Hepatic stellate cell (primary cell): Measurements from ENCODE around the gene PTPRD.

Source experiments
- DNase-seq: peaks from one replicate; pipeline ENCODE4 v3.0.0; 2011; ENCODE audit warnings: low spot score

PTPRD gene

GRCh38 chr9:8769153-8769552, 1843.6 kb downstream of the PTPRD start:
- no peak for DNase-seq

GRCh38 chr9:8766096-8766495, 1846.7 kb downstream of the PTPRD start:
- no peak for DNase-seq

- no peak for DNase-seq
Measured at GRCh38 chr9:8764051-8764450, 1848.8 kb downstream of the PTPRD start.

GRCh38 chr9:8762479-8763085, 1850.2 kb downstream of the PTPRD start:
- DNase-seq: no peak

GRCh38 chr9:8760000-8760767, 1852.6 kb downstream of the PTPRD start:
- no peak for DNase-seq

- DNase-seq: no peak
Measured at GRCh38 chr9:8757881-8758280, 1854.9 kb downstream of the PTPRD start.

GRCh38 chr9:8754751-8755150, 1858.1 kb downstream of the PTPRD start:
- no peak for DNase-seq

GRCh38 chr9:8751406-8751930, 1861.3 kb downstream of the PTPRD start:
- DNase-seq: no peak

- no peak for DNase-seq
Measured at GRCh38 chr9:8750639-8751051, 1862.2 kb downstream of the PTPRD start.

- DNase-seq: no peak
Measured at GRCh38 chr9:8745347-8745746, 1867.5 kb downstream of the PTPRD start.

- no peak for DNase-seq
Measured at GRCh38 chr9:8738945-8739344, 1873.9 kb downstream of the PTPRD start.

- no peak for DNase-seq
Measured at GRCh38 chr9:8736805-8737204, 1876.0 kb downstream of the PTPRD start.

GRCh38 chr9:8734760-8735159, 1878.0 kb downstream of the PTPRD start:
- no peak for DNase-seq

GRCh38 chr9:8733131-8733954, 1879.5 kb downstream of the PTPRD start:
- DNase-seq: no peak

GRCh38 chr9:8732367-8733075, 1880.3 kb downstream of the PTPRD start:
- no peak for DNase-seq

- no peak for DNase-seq
Measured at GRCh38 chr9:8730618-8731017, 1882.2 kb downstream of the PTPRD start.

GRCh38 chr9:8728910-8729309, 1883.9 kb downstream of the PTPRD start:
- no peak for DNase-seq

- no peak for DNase-seq
Measured at GRCh38 chr9:8727191-8727590, 1885.6 kb downstream of the PTPRD start.

- DNase-seq: no peak
Measured at GRCh38 chr9:8726692-8727091, 1886.1 kb downstream of the PTPRD start.

GRCh38 chr9:8725635-8726034, 1887.2 kb downstream of the PTPRD start:
- DNase-seq: no peak

- no peak for DNase-seq
Measured at GRCh38 chr9:8724284-8725018, 1888.4 kb downstream of the PTPRD start.
